Fibroblast of lung (primary cell): Measurements from ENCODE around the gene SNX14. TPM values are rescaled to one million over a fixed set of nuclear protein-coding genes. Genes with fewer than 3 reads are reported as not detected.

Source experiments
- DNase-seq, 2 donors: peaks; one replicate each; pipeline versions ENCODE4 v3.0.0 to v3.0.0-alpha.2; 2010; ENCODE audit warnings: low read depth in 2 of 2
- H2AFZ ChIP-seq: 2 replicates; pipeline ENCODE4 v1.5.1; 2012; ENCODE audit warnings: low read length, control low read depth, inconsistent platforms
- H3K27ac ChIP-seq: 2 replicates; pipeline ENCODE4 v1.5.1; 2011; ENCODE audit warnings: low read length, control low read depth; ENCODE audit not compliant: insufficient read depth
- H3K27me3 ChIP-seq: 2 replicates; pipeline ENCODE4 v1.5.1; 2011; ENCODE audit warnings: mild to moderate bottlenecking, low read length; ENCODE audit not compliant: control insufficient read depth, insufficient read depth
- H3K36me3 ChIP-seq: 2 replicates; pipeline ENCODE4 v1.5.1; 2011; ENCODE audit warnings: low read length; ENCODE audit not compliant: control insufficient read depth, insufficient read depth
- H3K4me1 ChIP-seq: 2 replicates; pipeline ENCODE4 v1.5.1; 2011; ENCODE audit warnings: low read length; ENCODE audit not compliant: control insufficient read depth, insufficient read depth; ENCODE audit errors: extremely low read depth
- H3K4me2 ChIP-seq: 2 replicates; pipeline ENCODE4 v1.5.1; 2011; ENCODE audit warnings: low read length, control low read depth; ENCODE audit not compliant: insufficient read depth; ENCODE audit errors: extremely low read depth
- H3K4me3 ChIP-seq, 4 experiments: fragments of 200-600 bp in 1 of 4; sonication (generic) in 1 of 4; replicated peaks in 1 of 4; 2 replicates each; pipeline ENCODE4 v1.5.1; 2011 to 2016; ENCODE audit warnings: low read length in 4 of 4, low read depth in 3 of 4, mild to moderate bottlenecking in 3 of 4, control low read depth in 2 of 4, inconsistent platforms in 1 of 4, mixed read lengths in 1 of 4; ENCODE audit not compliant: insufficient read depth in 1 of 4; ENCODE audit errors: control extremely low read depth in 1 of 4
- H3K79me2 ChIP-seq: 2 replicates; pipeline ENCODE4 v1.5.1; 2012; ENCODE audit warnings: mild to moderate bottlenecking, low read length, inconsistent platforms; ENCODE audit not compliant: control insufficient read depth, insufficient read depth
- H3K9ac ChIP-seq: 2 replicates; pipeline ENCODE4 v1.5.1; 2011; ENCODE audit warnings: mild to moderate bottlenecking, low read length, control low read depth; ENCODE audit not compliant: insufficient read depth
- H3K9me3 ChIP-seq: 2 replicates; pipeline ENCODE4 v1.5.1; 2012; ENCODE audit warnings: low read depth, low read length; ENCODE audit not compliant: control insufficient read depth, insufficient read depth
- H4K20me1 ChIP-seq: 2 replicates; pipeline ENCODE4 v1.5.1; 2011; ENCODE audit warnings: low read length; ENCODE audit not compliant: control insufficient read depth, insufficient read depth; ENCODE audit errors: extremely low read depth
- EZH2 ChIP-seq: IDR thresholded peaks from 2 replicates; pipeline ENCODE4 v1.5.1; 2012; ENCODE audit warnings: low read length, control low read depth, mild to moderate bottlenecking; ENCODE audit errors: missing control alignments
- polyA plus RNA-seq, 2 donors: library from polyadenylated mRNA; depleted of rRNA in 1 of 2; stranded (reverse) in 1 of 2; unstranded in 1 of 2; fragments of >200 nt; gene quantifications; 2 replicates each; pipeline ENCODE4 v1.2.1, GENCODE V29; 2011 to 2012; ENCODE audit warnings: missing spikeins in 1 of 2
- total RNA-seq: library from RNA; depleted of rRNA; stranded (reverse); fragments of >200 nt; gene quantifications from 2 replicates; pipeline ENCODE4 v1.2.1, GENCODE V29; 2014
- TF ChIP-seq, protein P1 (sequence below), 2 donors: IDR thresholded peaks in 1 of 2; conservative IDR thresholded peaks in 1 of 2; 1 replicate in 1 of 2; 2 replicates in 1 of 2; pipeline ENCODE4 v1.5.1; 2011 to 2012; ENCODE audit warnings: low read length in 2 of 2, control low read depth in 1 of 2, inconsistent platforms in 1 of 2, low read depth in 1 of 2, mild to moderate bottlenecking in 1 of 2

The SNX14 gene
- total and polyA plus RNA-seq, 2 donors (not counting 1 experiment from before 2014, with no cell fraction given): 79.7 to 182 TPM

DNA sequence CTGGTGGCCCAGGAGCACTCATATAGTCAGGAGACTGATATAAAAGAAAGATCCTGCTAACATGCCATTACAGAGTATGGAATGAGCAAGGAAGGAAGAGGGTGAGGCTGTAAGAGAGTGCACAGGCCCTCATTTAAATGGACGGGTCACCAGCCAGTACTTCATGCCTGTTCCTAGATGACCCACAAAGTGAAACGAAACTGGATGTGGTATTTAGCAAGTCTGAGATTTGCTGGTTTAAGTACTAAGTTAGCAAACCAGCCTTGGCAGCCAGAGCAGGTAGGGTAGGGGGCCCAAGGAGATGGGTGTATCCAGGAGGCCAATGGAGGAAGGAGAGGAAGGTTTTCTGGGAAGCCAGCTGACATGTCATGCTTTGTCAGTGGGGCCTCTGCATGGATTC is 127.9 kb downstream of the SNX14 start:
- H3K9ac ChIP-seq: no peak overlapping the region
- no peaks in the 10 kb centered on the region for H3K27me3 ChIP-seq
- peaks cover 63% of the 10 kb centered on the region for H3K79me2 ChIP-seq
- H2AFZ ChIP-seq: no peak overlapping the region
- peaks cover 47% of the 10 kb centered on the region for H3K4me1 ChIP-seq
- H3K36me3 ChIP-seq: peaks cover 5% of the 10 kb centered on the region
- H4K20me1 ChIP-seq: no peaks in the 10 kb centered on the region
- no peak for DNase-seq
- no peak overlapping the region for H3K4me3 ChIP-seq
- no peaks in the 10 kb centered on the region for H3K9me3 ChIP-seq
- no peak overlapping the region for H3K4me2 ChIP-seq
- no peak for TF ChIP-seq EZH2
- TF ChIP-seq, protein P1, sequence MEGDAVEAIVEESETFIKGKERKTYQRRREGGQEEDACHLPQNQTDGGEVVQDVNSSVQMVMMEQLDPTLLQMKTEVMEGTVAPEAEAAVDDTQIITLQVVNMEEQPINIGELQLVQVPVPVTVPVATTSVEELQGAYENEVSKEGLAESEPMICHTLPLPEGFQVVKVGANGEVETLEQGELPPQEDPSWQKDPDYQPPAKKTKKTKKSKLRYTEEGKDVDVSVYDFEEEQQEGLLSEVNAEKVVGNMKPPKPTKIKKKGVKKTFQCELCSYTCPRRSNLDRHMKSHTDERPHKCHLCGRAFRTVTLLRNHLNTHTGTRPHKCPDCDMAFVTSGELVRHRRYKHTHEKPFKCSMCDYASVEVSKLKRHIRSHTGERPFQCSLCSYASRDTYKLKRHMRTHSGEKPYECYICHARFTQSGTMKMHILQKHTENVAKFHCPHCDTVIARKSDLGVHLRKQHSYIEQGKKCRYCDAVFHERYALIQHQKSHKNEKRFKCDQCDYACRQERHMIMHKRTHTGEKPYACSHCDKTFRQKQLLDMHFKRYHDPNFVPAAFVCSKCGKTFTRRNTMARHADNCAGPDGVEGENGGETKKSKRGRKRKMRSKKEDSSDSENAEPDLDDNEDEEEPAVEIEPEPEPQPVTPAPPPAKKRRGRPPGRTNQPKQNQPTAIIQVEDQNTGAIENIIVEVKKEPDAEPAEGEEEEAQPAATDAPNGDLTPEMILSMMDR (conservative IDR thresholded peaks at IDR 0.05 in 1 of 2, IDR thresholded peaks at IDR 0.05 in 1 of 2; ENCODE audit: low read depth in 1 of 2, low read length in 2 of 2): no peak
- peak overlapping the region; percentile 99 for H3K27ac ChIP-seq

DNA sequence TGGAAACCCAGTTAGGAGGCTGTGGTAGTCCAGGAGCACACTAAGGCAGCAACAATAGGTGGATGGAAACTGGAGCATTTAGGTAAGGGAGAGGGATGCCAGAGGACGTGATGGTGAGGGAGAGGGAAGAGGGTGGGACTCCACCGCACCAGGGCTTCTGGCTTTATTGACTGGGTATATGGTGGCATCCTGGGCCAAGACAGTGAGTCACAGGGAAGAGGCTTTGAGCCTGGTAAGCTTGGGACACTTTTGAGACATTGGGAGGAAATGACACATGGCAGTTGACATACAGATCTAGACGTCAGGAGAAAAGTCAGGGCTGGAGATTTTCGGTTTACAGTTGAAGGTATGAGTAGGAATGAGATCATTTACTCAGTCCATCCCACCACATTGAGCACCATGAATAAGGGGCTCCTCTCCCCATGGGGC is 128.9 kb downstream of the SNX14 start:
- Histone ChIP-seq H3K79me2 (peaks cover 67% of the 10 kb centered on the region), H3K4me3 (peak overlapping the region in 3 of 4 experiments; percentile 5 to 15 (median 14)), H2AFZ (no peak overlapping the region)

DNA sequence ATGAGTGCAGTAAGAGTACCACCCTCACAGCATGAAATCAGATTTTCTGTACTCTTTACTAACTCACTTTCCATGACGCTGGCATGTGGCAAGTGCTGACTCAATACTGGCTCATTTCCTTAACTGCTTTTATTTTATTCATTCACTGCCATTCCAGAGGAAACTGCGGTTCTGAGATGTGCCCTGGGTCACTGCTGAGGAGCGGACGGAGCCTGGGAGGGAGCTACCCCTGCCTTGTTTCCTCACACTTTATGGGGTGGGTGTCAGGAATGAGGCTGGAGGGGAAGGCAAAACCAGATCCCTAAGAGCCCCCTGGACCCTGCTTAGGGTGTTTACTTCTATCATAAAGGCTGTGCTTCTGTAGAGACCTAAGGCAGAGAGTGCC is 129.4 kb downstream of the SNX14 start:
- H3K4me1 ChIP-seq: peaks cover 50% of the 10 kb centered on the region
- peaks cover 63% of the 10 kb centered on the region for H3K79me2 ChIP-seq
- H3K9ac ChIP-seq: peak overlapping the region; percentile 47
- H3K4me2 ChIP-seq: peak overlapping the region; percentile 82
- H3K9me3 ChIP-seq: no peaks in the 10 kb centered on the region
- DNase-seq: peak; percentile 98 to 99
- no peaks in the 10 kb centered on the region for H3K27me3 ChIP-seq
- TF ChIP-seq, protein P1 (conservative IDR thresholded peaks at IDR 0.05 in 1 of 2, IDR thresholded peaks at IDR 0.05 in 1 of 2; ENCODE audit: low read depth in 1 of 2, low read length in 2 of 2): no peak
- no peak for TF ChIP-seq EZH2
- no peak overlapping the region for H2AFZ ChIP-seq
- no peaks in the 10 kb centered on the region for H4K20me1 ChIP-seq
- peak overlapping the region in 3 of 4 experiments; percentile 5 to 15 (median 14) for H3K4me3 ChIP-seq
- H3K36me3 ChIP-seq: peaks cover 5% of the 10 kb centered on the region
- H3K27ac ChIP-seq: peak overlapping the region; percentile 99

More for the DNA sequence above, 128.9 kb downstream of the SNX14 start:
- peaks cover 55% of the 10 kb centered on the region for H3K4me1 ChIP-seq
- H3K4me2 ChIP-seq: peak overlapping the region; percentile 82
- H3K27me3 ChIP-seq: no peaks in the 10 kb centered on the region
- peaks cover 5% of the 10 kb centered on the region for H3K36me3 ChIP-seq
- DNase-seq: peak; percentile 75 to 94
- peak overlapping the region; percentile 99 for H3K27ac ChIP-seq
- no peaks in the 10 kb centered on the region for H4K20me1 ChIP-seq
- peak overlapping the region; percentile 47 for H3K9ac ChIP-seq
- TF ChIP-seq, protein P1 (conservative IDR thresholded peaks at IDR 0.05 in 1 of 2, IDR thresholded peaks at IDR 0.05 in 1 of 2; ENCODE audit: low read depth in 1 of 2, low read length in 2 of 2): no peak
- TF ChIP-seq EZH2: no peak
- no peaks in the 10 kb centered on the region for H3K9me3 ChIP-seq
